HG02970 (cell line): ENCODE data around the gene ETF1.
"Not testable (repeated sequence)": the region's sequence is repeated elsewhere in the genome, so short reads cannot be mapped to it uniquely, and the experiment has no call there.

Experiments
- ATAC-seq: cut with Tn5 transposase; IDR thresholded peaks from one replicate; pipeline ENCODE4 v1.9.1; 2021; ENCODE audit warnings: mild to moderate bottlenecking, moderate library complexity, moderate number of reproducible peaks; ENCODE audit not compliant: unreplicated experiment, low FRiP score

ETF1 gene

DNA sequence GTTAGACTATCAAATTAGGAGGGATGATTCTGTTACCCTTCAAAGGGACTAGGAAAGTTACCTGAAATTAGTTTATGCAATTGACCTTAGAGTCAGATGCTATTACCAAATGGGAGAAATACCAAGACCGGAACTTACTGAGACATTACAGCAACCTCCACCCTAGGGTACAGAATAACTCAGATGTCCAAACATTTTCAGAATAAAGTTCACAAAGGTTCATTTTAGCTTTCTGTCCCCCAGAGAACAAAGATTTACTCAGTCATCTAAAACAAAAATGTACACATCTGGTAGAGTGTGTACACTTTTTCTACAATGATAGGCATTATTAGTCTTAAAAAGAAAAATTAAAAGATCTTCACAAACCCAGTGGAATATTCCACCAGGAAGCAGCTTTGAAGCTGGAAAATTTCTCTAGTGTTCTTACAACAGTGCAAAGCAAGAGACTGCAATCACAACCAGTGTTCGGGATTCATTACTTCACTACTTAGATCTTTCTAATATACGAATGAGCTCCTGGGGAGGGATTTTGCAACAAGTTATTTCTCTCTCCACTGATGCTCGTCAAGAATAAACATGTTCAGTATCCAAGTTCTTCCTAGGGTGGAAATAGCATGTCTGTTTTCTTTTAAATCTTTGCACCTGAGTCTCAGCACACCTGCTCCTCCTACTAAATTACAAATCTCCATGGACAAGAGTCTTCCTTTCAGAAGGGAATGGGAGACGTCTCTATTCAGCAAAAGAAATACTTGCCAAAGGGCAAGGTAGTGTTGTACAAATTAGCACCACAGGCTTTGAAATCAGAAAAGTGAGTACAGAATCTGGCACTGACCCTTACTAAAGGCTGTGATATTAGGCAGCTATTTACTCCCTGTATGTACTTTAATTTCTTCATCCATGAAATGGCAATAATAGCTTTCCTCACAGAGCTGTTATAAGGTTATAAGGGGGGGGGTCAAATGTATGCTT, 8.8 kb downstream of the ETF1 start:
- no peak for ATAC-seq

GRCh38 chr5:138529812-138530211, 13.2 kb downstream of the ETF1 start:
- no peak for ATAC-seq

GRCh38 chr5:138528744-138529469, 14.1 kb downstream of the ETF1 start:
- no peak for ATAC-seq

- no peak for ATAC-seq
These were observed 14.8 kb downstream of the ETF1 start for GRCh38 chr5:138528208-138528607.

- no peak for ATAC-seq
These were observed 15.9 kb downstream of the ETF1 start for GRCh38 chr5:138527170-138527569.

DNA sequence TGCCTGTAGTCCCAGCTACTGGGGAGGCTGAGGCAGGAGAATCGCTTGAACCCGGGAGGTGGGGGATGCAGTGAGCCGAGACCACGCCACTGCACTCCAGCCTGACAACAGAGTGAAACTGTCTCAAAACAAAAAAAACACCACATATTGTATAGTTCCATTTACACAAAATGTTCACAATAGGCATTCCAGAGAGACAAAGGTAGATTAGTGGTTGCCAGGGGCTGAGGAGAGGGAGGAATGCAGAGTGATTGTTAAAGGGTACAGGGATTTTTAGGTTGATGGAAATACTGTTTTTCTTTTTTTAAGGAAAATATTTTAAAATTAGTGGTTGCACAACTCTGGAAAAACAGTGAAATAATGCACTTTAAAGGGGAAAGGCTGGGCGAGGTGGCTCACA, 19.6 kb downstream of the ETF1 start:
- ATAC-seq, result no peak

DNA sequence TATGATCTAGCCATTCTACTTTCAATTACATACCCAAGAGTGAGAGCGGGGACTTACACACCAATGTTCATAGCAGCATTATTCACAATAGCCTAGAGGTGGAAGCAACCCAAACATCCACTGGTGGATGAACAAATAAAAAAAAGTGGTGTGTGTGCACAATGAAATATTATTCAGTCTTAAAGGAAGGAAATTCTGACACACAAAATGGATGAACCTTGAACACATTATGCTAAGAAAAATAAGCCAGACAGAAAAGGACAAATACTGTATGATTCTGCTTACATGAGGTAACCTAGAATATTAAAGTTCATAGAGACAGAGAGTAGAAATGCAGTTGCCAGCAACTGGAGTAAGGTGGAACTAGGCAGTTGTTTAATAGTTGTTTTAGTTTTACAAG, 22.1 kb downstream of the ETF1 start:
- ATAC-seq, result no peak

DNA sequence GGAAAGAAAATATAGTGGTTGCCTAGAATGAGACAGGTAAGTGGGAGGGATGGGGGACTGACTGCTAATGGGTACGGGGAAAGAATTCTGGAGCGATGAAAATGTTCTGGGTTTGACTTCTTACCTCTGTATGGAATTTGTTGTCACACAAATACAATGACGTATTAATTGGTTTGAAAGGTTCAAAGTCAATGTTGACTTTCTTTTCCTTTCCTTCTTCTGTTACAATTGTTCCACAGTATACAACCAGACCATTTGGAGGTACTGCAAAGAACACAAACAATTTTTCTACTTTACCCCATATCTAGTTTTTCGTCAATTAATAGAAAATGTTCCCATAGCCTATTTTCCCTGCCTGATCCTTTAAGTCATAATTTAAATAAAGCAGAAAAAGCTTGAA, 25.6 kb downstream of the ETF1 start:
- no peak for ATAC-seq

DNA sequence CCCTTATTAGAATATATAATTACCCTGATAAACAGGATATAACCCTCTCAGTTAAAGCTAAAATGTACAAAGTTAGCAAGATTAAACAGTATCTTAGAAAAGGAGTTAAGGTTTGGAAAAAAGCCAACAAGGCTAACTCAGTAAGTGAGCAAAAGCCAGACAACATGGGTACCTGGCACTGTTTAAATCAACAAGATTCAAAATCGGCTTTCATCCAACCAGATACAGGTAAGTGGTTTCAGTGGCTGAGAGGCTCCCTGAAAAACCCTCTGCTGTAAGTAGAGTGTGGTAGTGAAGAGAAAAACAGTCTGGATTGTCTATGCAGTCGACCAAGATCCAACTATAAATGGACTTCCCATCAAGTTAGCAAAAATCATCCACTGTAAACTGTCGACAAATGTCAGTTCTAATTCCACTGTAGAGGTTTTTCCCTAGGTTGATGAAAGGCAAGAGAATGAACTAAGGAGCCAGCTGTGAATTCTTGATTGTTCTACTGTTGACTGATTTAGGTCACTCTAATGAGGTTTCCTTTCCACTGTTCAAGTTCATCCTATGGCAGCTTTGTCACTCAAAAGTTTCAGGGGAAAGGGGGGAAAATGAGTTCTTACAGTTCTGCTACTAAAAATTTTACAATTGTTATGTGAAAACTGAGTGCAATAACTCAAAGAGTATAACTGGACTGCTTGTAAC, 27.3 kb downstream of the ETF1 start:
- ATAC-seq, result no peak

DNA sequence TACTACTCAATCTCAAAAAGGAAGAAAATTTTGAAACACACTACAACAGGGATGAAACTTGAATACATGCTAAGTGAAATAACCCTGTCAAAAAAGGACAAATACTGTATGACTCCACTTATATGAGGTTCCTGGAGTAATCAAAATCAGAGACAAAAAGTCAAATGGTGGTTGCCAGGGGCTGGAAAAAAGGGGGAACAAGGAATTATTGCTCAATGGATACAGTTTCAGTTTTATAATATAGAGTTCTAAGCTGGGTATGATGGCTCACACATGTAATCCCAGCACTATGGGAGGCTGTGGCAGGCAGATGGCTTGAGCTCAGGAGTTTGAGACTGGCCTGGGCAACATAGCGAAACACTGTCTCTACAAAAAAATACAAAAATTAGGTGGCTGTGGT, 29.0 kb downstream of the ETF1 start:
- no peak for ATAC-seq

GRCh38 chr5:138508958-138509357, 34.1 kb downstream of the ETF1 start:
- no peak for ATAC-seq

- ATAC-seq, result not testable (repeated sequence)
These were observed 35.6 kb downstream of the ETF1 start for GRCh38 chr5:138507485-138507884.

GRCh38 chr5:138506370-138507306, 36.4 kb downstream of the ETF1 start:
- no peak for ATAC-seq

DNA sequence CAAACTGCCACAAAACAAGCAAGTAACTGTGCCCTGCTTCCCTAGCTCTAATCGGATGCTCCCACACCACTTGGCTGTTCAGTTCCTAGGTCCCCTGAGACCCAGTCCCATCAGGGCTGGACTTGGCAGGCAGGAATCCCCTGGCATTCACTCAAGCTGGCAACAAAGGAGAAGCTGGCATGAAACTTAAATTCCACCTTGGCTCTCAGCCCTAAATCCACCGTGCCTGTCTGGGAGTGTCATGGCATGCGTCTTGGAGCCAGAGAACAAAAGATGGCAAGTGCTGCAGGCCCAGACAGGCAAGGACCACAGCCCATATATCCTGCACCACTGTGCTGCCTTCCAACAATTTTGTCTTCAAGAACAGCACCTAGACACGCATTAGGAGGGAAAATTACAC, 38.2 kb downstream of the ETF1 start:
- ATAC-seq, result no peak

DNA sequence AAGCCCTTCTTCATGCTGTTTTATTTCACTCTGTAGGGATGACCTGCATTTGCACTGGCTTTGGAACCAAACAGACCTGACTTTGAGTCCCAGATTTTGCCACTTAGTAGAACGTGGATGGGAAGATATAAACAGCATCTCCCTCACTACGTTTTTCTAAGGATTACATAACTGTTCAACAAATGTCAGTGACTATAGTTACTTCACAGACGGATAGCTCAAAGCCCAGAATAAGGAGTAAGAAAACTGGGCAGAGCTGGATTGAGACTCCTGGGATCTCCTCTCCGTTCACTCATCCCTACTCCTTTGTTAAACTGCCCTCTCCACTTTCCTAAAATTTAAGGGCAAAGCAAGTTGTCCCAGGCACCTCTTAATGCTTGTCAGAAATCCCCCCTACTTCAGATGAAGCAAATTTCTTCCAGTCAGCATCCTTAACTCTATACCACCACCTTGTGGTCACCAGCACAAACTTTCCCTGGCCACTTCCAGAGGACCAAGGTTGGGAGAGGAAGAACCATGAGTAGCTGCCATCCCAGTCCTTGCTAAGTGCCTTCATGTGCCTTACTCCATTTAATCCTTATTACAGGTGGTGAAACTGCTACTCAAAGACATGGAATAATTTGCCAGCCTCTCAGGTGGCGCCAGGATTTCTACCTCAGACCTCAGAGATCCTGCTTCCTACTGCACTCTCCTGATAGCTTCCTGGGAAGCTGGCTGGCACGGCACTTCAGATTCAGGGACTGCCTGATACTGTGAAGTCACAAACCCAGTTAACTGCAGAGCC, 39.4 kb downstream of the ETF1 start:
- ATAC-seq, result no peak

GRCh38 chr5:138502521-138502920, 40.5 kb downstream of the ETF1 start:
- ATAC-seq, result no peak

DNA sequence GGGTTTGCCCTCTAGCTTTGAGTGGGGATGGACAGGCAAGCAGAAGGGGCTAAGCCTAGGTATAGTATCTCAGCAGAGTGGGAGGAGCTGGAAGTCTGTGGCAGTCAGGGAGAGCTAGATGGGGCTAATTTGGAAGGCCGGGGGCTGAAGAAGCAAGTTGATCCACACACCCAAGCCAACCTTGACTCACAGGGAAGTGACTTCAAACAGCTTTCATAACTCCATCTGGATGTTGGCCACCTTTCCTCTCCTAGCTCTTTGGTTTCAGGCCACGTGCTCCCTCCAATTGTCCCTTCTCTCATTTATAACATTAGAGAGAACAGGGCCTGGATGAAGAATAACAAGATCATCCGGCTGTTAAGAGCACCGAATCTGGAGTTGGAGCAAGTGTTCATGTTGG, 40.9 kb downstream of the ETF1 start:
- ATAC-seq, result no peak

DNA sequence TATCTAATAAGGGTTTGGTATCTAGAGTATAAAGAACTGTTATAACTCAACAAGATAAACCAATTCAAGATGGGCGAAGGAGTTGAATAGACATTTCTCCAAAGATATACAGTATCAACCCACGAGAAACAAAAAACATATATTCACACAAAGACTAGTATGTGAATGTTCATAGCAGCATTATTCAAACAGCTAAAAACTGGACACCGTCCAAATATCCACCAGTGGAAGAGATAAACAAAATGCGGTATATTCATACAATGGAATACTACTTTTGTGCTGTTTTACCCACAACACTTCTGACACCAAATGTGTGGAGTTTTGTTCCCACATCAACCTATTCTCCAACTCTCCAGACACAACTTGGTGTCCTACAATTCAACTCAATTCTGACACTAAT, 44.7 kb downstream of the ETF1 start:
- ATAC-seq, result no peak

DNA sequence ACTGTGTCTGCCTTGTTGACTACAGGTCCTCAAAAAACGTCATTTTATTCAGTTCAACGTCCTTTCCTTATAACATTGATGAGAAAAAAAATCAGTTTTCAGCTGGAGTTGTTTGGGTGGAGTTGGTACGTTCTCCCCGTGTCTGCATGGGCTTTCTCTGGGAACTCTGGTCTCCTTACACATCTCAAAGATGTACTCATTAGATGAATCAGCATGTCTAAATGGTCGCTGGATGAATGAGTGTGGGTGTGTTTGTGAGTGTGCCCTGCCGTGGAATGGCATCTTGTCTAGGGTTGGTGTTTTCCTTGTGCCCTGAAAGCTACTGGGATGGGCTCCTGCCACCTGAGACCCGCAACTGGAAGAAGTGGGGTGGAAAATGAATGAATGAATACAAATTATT, 47.7 kb downstream of the ETF1 start:
- no peak for ATAC-seq
